ENCODE data around the gene COBLL1.

DNA sequence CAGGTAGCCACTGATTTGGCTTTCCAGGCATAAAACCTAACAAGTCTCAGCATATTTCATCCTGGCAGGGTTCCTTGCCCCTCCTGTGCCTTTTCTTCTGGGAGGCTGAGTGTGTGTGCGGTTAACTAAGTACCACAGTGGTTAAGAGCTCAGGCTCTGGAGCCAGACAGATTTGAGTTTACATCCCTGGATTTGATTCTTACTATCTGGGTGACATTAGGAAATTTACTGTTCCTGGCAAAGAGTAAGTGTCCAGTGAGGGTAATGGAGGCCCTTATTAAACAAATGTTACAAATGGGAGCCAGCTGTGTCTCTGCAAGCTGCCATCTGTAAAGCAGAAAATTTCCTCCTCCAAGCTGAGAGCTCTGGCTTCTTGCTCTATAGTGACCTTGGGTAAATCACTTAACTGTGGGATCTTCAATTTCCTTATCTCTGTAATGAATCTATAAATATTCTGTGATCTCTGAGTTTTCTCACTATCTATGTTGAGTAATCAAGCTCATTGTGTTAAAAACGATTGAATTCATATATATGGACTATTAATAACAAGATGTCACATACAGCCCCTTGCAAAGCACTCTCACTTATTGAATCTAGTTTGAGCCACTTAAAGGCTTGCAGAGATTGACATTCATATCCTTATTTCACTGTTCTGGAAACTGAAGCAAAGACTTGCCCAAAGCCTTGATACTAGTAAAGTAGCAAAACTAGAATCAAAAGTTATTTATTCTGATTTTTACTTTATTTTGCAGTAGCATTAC lies 6.5 kb upstream of the COBLL1 start:
- TF ChIP-seq POLR2A (IDR thresholded peaks at IDR 0.05) (no peak), CTCF (IDR thresholded peaks at IDR 0.05) (no peak), EP300 (IDR thresholded peaks at IDR 0.05) (no peak)
